Brain microvascular endothelial cell (primary cell): ENCODE results near the gene SNX32.
"Not testable (repeated sequence)": the region's sequence is repeated elsewhere in the genome, so short reads cannot be mapped to it uniquely, and the experiment has no call there.

ENCODE experiments used
- DNase-seq: peaks from one replicate; pipeline ENCODE4 v3.0.0-alpha.2; 2020
- H3K27ac ChIP-seq: fragments of 250-450 bp; sonication (Bioruptor Pico); 2 replicates; pipeline ENCODE4 v1.5.1; 2020; ENCODE audit warnings: mild to moderate bottlenecking, moderate library complexity
- H3K27me3 ChIP-seq: fragments of 250-450 bp; sonication (Bioruptor Pico); replicated peaks from 2 replicates; pipeline ENCODE4 v1.5.1; 2020; ENCODE audit warnings: mild to moderate bottlenecking
- H3K36me3 ChIP-seq: fragments of 250-450 bp; sonication (Bioruptor Pico); replicated peaks from 2 replicates; pipeline ENCODE4 v1.5.1; 2020; ENCODE audit warnings: mild to moderate bottlenecking
- H3K4me3 ChIP-seq: 2 replicates; pipeline ENCODE4 v1.5.1; 2011; ENCODE audit warnings: low read depth, mild to moderate bottlenecking, control low read depth, low read length, moderate library complexity
- in situ Hi-C: cut with HindIII; loops from 2 replicates; pipeline ENCODE4 v1.10.0; 2017; ENCODE audit warnings: low sequenced_read_pairs, low pct_ligation_motif_present
- TF ChIP-seq, protein P1 (sequence below): IDR thresholded peaks from 2 replicates; pipeline ENCODE4 v1.5.1; 2011; ENCODE audit warnings: low read depth, mild to moderate bottlenecking, moderate library complexity, low read length, control low read depth, inconsistent platforms; ENCODE audit errors: missing control alignments

Gene SNX32

DNA sequence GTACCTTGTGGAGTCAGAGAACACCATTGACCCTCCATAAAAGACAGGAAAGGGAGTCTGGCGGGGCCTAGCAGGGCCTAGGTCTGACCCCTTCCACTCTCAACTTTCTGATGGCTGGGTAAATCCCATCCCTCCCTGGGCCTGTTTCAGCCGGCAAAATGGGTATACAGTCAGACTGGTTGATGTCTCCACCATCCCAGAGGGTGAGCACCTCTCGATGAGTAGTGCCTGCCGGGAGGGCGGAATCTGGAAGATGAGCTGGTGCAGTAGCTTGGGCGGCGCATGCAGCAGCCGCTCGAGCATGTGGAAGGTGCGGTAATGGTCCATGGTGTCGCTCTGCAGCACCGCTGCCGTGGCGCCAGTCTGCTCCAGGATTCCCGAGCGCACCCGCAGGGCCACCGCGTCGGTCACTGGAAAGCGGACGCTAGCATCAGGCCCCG, 54.0 kb downstream of the SNX32 start:
- peak overlapping the region; percentile 80 for H3K27ac ChIP-seq
- DNase-seq, result no peak
- no peaks in the 10 kb centered on the region for H3K27me3 ChIP-seq
- H3K4me3 ChIP-seq, result peak overlapping the region; percentile 86
- TF ChIP-seq, protein P1, sequence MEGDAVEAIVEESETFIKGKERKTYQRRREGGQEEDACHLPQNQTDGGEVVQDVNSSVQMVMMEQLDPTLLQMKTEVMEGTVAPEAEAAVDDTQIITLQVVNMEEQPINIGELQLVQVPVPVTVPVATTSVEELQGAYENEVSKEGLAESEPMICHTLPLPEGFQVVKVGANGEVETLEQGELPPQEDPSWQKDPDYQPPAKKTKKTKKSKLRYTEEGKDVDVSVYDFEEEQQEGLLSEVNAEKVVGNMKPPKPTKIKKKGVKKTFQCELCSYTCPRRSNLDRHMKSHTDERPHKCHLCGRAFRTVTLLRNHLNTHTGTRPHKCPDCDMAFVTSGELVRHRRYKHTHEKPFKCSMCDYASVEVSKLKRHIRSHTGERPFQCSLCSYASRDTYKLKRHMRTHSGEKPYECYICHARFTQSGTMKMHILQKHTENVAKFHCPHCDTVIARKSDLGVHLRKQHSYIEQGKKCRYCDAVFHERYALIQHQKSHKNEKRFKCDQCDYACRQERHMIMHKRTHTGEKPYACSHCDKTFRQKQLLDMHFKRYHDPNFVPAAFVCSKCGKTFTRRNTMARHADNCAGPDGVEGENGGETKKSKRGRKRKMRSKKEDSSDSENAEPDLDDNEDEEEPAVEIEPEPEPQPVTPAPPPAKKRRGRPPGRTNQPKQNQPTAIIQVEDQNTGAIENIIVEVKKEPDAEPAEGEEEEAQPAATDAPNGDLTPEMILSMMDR, result no peak
- in situ Hi-C loops, result no loop called here
- H3K36me3 ChIP-seq, result peaks cover 47% of the 10 kb centered on the region

DNA sequence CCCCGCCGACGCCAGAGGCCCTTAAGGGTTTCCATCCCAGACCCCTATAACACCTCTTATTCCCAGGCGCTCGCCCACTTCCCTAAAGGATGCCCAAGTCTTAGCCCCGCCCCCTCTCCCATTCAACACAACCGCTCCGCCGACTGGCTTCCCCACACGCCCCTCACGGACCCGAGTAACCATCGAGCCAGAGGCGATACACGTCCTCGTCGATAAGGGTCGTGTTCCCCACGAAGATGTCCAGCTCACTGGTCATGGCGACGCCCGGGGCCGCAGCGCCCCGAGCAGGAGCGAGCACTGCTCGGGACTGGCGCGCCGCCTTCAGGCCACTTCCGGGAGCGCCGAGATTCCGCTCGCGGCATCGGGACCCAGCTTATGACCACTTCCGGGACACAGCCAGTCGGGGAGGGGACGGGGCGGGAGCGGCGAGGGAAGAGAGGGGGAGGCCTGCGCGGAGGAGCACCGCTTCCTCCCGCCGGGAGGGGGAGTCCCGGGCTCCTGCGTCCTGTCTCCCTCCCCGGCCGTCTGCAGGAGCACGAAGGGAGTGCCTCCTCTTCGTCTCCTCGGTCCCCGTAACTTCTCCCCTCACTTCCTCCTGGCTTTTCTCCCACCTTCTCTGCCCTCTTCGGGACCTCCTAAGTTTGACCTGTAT, 54.5 kb downstream of the SNX32 start, which contains the start of gene FIBP:
TSS of gene FIBP (minus strand) at position 309 of the 652 bp plus-strand sequence. CDS start at position 256, 53 bp downstream.
- Histone ChIP-seq H3K27ac (peak within 1 kb of the TSS; percentile 80), H3K27me3 (no peaks in the 10 kb centered on the region), H3K4me3 (peak within 1 kb of the TSS; percentile 86), H3K36me3 (peaks cover 45% of the 10 kb centered on the region)
- in situ Hi-C loops, result no loop called here
- DNase-seq, result peak; percentile 95
- TF ChIP-seq, protein P1, result peak; percentile 80

DNA sequence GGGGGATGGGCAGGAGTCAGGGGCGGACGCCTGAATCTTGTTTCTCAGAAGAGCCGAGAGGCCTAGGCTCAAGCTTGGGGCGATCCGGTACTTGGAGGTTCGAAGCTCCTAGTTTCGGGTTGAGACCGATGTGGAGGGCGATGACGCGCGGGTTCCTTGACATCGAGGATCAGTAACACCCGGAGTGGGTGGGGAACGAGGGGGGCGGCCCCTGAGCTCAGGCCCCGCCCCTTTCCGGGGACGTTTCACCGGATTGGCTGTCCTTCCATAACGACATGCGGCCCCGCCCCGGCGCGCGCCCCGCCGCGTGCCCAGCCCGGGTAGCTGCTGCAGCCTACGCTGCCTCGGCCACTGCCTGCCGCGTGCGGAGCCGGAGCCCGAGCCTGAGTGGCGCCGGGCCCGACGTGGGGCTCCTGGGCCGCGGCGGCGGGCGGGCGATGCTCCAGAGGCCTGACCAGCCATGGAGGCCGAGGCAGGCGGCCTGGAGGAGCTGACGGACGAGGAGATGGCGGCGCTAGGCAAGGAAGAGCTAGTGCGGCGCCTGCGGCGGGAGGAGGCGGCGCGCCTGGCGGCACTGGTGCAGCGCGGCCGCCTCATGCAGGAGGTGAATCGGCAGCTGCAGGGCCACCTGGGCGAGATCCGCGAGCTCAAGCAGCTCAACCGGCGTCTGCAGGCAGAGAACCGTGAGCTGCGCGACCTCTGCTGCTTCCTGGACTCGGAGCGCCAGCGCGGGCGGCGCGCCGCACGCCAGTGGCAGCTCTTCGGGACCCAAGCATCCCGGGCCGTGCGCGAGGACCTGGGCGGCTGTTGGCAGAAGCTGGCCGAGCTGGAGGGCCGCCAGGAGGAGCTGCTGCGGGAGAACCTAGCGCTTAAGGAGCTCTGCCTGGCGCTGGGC, 56.8 kb downstream of the SNX32 start, which contains the start of gene CCDC85B:
TSS of gene CCDC85B (plus strand) at position 350 of the 895 bp plus-strand sequence. CDS start at position 461, 111 bp downstream.
- TF ChIP-seq, protein P1, result peak; percentile 22

DNA sequence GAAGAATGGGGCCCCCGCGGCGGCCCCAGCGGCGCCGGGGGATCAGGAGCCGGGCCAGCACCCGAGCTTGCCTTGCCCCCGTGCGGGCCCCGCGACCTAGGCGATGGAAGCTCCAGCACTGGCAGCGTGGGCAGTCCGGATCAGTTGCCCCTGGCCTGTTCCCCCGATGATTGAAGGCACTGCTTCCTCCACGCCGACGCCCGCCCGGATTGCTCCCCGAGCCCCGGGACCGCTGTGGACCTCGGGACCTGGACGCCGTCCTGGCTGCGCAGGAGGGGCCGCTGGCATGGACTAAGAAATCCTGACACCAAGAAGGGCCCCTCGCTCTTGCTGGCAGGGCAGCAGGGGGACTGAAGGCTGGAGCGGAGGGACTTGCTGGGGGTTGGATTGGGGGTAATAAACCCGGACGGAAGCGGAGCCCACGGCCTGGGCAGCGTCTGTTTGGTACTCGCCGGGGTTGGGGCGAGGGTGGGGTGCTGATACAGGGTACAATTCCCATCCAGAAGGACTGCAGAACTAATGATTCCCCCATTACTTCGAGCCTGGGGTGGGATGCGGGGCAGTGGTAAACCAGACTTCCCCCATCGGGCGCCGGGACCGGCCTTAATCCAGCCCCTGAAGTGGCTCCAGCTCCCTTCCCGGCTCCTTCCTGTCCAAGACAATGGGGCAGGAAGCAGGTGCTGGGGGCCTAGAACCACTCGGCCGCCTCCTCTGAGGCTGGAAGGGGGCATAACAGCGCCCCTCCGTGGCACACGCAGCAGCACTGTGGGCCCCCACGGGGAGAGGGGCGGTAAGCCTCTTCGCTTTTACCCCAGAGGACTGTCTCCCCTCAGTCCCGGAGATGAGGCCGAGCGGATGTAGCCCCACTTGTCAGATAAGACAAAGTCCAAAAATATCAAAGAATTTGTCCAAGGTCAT, 57.7 kb downstream of the SNX32 start:
- Histone ChIP-seq H3K27me3 (no peaks in the 10 kb centered on the region), H3K4me3 (peak overlapping the region; percentile 61), H3K36me3 (peaks cover 47% of the 10 kb centered on the region), H3K27ac (peak overlapping the region; percentile 44)
- in situ Hi-C loops, result no loop called here
- DNase-seq, result no peak
- TF ChIP-seq, protein P1, result peak; percentile 44

More for the DNA sequence above, 56.8 kb downstream of the SNX32 start, which contains the start of gene CCDC85B:
- Histone ChIP-seq H3K4me3 (peak within 1 kb of the TSS; percentile 61), H3K36me3 (peaks cover 41% of the 10 kb centered on the region), H3K27me3 (no peaks in the 10 kb centered on the region), H3K27ac (peak within 1 kb of the TSS; percentile 80)
- DNase-seq, result peak; percentile 94
- in situ Hi-C loops, result no loop called here

DNA sequence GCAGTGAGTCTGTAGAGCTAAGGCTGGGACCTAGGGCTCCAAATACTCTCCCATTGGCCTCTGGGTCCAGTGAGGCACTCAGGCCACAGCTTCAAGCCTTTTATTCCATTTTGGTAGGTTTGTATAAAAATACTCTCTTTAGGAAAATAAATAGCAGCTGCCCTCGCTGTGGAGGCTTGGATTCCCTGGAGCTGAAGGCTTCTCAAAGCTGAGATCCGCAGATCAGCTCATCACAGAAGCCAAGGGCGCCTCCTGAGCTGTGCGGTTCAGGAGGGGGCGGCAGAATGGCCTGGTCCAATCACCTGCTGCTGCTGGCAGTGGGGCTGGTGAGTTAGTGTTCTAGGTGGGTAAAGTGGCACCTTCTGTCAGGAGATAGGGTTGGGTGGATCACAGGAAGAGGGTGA, 58.4 kb downstream of the SNX32 start:
- H3K36me3 ChIP-seq, result peaks cover 53% of the 10 kb centered on the region
- in situ Hi-C loops, H3K27me3 ChIP-seq, DNase-seq: not testable (repeated sequence)
- peak overlapping the region; percentile 61 for H3K4me3 ChIP-seq
- H3K27ac ChIP-seq, result peak overlapping the region; percentile 44
